NCI-H146 treated with DMSO at 0.1 percent for 48 hours (cell line): ENCODE results near the gene ROBO1.
"Not testable (repeated sequence)": the region's sequence is repeated elsewhere in the genome, so short reads cannot be mapped to it uniquely, and the experiment has no call there.

Experiments used
- DNase-seq: peaks from one replicate; lab custom pipeline; 2025; ENCODE audit not compliant: unreplicated experiment; lab: John Stamatoyannopoulos, UW

ROBO1 gene

GRCh38 chr3:79558943-79559342 lies 208.9 kb downstream of the ROBO1 start:
- no peak for DNase-seq

- no peak for DNase-seq
These were observed 212.1 kb downstream of the ROBO1 start for GRCh38 chr3:79555655-79556054.

- DNase-seq, result no peak
These were observed 215.8 kb downstream of the ROBO1 start for GRCh38 chr3:79551997-79552396.

- no peak for DNase-seq
These were observed 216.4 kb downstream of the ROBO1 start for GRCh38 chr3:79551321-79551892.

GRCh38 chr3:79543218-79543982 lies 224.4 kb downstream of the ROBO1 start:
- no peak for DNase-seq

- DNase-seq, result no peak
These were observed 233.1 kb downstream of the ROBO1 start for GRCh38 chr3:79534727-79535126.

GRCh38 chr3:79531566-79532295 lies 236.1 kb downstream of the ROBO1 start:
- no peak for DNase-seq

GRCh38 chr3:79521221-79521848 lies 246.5 kb downstream of the ROBO1 start:
- no peak for DNase-seq

GRCh38 chr3:79517766-79518413 lies 249.9 kb downstream of the ROBO1 start:
- DNase-seq, result no peak

GRCh38 chr3:79516795-79517194 lies 251.0 kb downstream of the ROBO1 start:
- no peak for DNase-seq

GRCh38 chr3:79515072-79515471 lies 252.7 kb downstream of the ROBO1 start:
- no peak for DNase-seq

GRCh38 chr3:79514069-79514468 lies 253.7 kb downstream of the ROBO1 start:
- no peak for DNase-seq

- no peak for DNase-seq
These were observed 261.0 kb downstream of the ROBO1 start for GRCh38 chr3:79506751-79507150.

GRCh38 chr3:79502216-79502681 lies 265.5 kb downstream of the ROBO1 start:
- DNase-seq, result not testable (repeated sequence)

- DNase-seq, result no peak
These were observed 270.2 kb downstream of the ROBO1 start for GRCh38 chr3:79497447-79498111.

- DNase-seq, result no peak
These were observed 276.7 kb downstream of the ROBO1 start for GRCh38 chr3:79491029-79491641.

GRCh38 chr3:79490165-79491028 lies 277.4 kb downstream of the ROBO1 start:
- DNase-seq, result no peak

GRCh38 chr3:79488407-79488806 lies 279.4 kb downstream of the ROBO1 start:
- no peak for DNase-seq

- no peak for DNase-seq
These were observed 287.1 kb downstream of the ROBO1 start for GRCh38 chr3:79480746-79481145.
